HG03280 (cell line): ENCODE measurements around the gene DAPL1.

Experiments used
- ATAC-seq: cut with Tn5 transposase; IDR thresholded peaks from one replicate; pipeline ENCODE4 v1.9.1; 2021; ENCODE audit warnings: mild to moderate bottlenecking, moderate library complexity; ENCODE audit not compliant: unreplicated experiment

The DAPL1 gene

GRCh38 chr2:158795195-158795924, at the start of gene DAPL1:
TSS of gene DAPL1 (plus strand) at chr2:158795317. CDS start at chr2:158795373, 56 bp downstream.
- no peak for ATAC-seq

GRCh38 chr2:158745866-158746382, 49.2 kb upstream of the DAPL1 start:
- ATAC-seq = peak; percentile 17

GRCh38 chr2:158746488-158746887, 48.6 kb upstream of the DAPL1 start:
- ATAC-seq = no peak

GRCh38 chr2:158747281-158747680, 47.8 kb upstream of the DAPL1 start:
- ATAC-seq = no peak

- ATAC-seq = no peak
Measured at GRCh38 chr2:158748926-158749590, 46.1 kb upstream of the DAPL1 start.

GRCh38 chr2:158750458-158751125, 44.5 kb upstream of the DAPL1 start:
- ATAC-seq = no peak

GRCh38 chr2:158753641-158754611, 41.2 kb upstream of the DAPL1 start:
- peak; percentile 87 for ATAC-seq

- ATAC-seq = no peak
Measured at GRCh38 chr2:158755310-158756087, 39.6 kb upstream of the DAPL1 start.

- no peak for ATAC-seq
Measured at GRCh38 chr2:158756331-158756730, 38.8 kb upstream of the DAPL1 start.

- ATAC-seq = no peak
Measured at GRCh38 chr2:158756976-158757375, 38.1 kb upstream of the DAPL1 start.

GRCh38 chr2:158760887-158761286, 34.2 kb upstream of the DAPL1 start:
- no peak for ATAC-seq

- ATAC-seq = no peak
Measured at GRCh38 chr2:158761621-158762020, 33.5 kb upstream of the DAPL1 start.

GRCh38 chr2:158762336-158762735, 32.8 kb upstream of the DAPL1 start:
- ATAC-seq = no peak

GRCh38 chr2:158766524-158766923, 28.6 kb upstream of the DAPL1 start:
- ATAC-seq = no peak

- ATAC-seq = no peak
Measured at GRCh38 chr2:158772306-158773078, 22.6 kb upstream of the DAPL1 start.

GRCh38 chr2:158773121-158773520, 22.0 kb upstream of the DAPL1 start:
- no peak for ATAC-seq

GRCh38 chr2:158774681-158775080, 20.4 kb upstream of the DAPL1 start:
- no peak for ATAC-seq

- ATAC-seq = no peak
Measured at GRCh38 chr2:158775273-158776027, 19.7 kb upstream of the DAPL1 start.
